HG03025 (cell line): ENCODE results near the gene PPP4R3B.

Source experiments
- ATAC-seq: cut with Tn5 transposase; IDR thresholded peaks from one replicate; pipeline ENCODE4 v1.9.1; 2021; ENCODE audit warnings: mild to moderate bottlenecking, moderate library complexity; ENCODE audit not compliant: unreplicated experiment, low FRiP score

The PPP4R3B gene

GRCh38 chr2:55524884-55525437 is 92.5 kb downstream of the PPP4R3B start:
- no peak for ATAC-seq

- peak; percentile 16 for ATAC-seq
Measured at GRCh38 chr2:55519938-55520885, 97.2 kb downstream of the PPP4R3B start.

- peak; percentile 9 for ATAC-seq
Measured at GRCh38 chr2:55518841-55519165, 98.6 kb downstream of the PPP4R3B start.

- no peak for ATAC-seq
Measured at GRCh38 chr2:55511508-55512124, 105.8 kb downstream of the PPP4R3B start.

- no peak for ATAC-seq
Measured at GRCh38 chr2:55502590-55503141, 114.8 kb downstream of the PPP4R3B start.

GRCh38 chr2:55500025-55500424 is 117.4 kb downstream of the PPP4R3B start:
- ATAC-seq: no peak

- ATAC-seq: no peak
Measured at GRCh38 chr2:55498582-55498981, 118.8 kb downstream of the PPP4R3B start.
